HS-5 (cell line): ENCODE measurements around the gene DPP6.
"Not testable (repeated sequence)": the region's sequence is repeated elsewhere in the genome, so short reads cannot be mapped to it uniquely, and the experiment has no call there.

Experiments used
- DNase-seq: peaks from one replicate; pipeline ENCODE4 v3.0.0-alpha.2; 2012; ENCODE audit warnings: low read depth

The DPP6 gene

DNA sequence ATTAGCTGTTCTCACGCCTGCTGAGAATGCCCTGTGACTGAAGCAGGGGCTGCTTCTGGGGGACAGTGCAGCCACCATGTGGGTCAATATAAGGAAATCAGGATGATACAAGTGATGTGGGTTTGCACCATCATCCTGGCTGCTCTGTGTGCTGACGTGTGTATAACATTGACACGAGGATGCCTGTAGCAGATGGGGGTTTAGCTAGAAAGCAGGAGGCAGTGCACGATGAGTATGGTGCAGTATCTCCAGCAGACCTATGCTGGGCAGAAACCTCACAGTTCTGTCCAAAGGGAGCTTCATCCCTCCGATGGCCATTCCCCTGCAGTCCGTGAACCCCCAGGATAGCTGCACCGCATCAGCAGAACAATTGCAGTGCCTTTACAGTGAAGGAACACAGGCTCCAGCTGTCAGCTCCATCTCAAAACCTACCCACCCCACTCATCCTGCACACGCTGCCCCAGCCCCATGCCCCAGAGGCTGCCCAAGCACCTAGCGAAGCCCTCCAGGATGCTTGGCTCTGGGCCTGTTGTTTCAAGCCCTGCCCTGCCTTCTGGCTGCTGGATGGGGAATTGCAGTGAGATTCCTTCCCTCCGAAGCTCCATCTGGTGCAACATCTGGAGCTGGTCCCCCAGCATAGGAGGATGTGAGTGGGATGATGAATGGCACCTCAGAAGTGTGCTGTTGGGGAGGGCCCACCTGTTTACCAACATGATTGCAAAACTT is 96.8 kb downstream of the DPP6 start:
- DNase-seq, result not testable (repeated sequence)

GRCh38 chr7:154150656-154151055 is 98.5 kb downstream of the DPP6 start:
- DNase-seq, result not testable (repeated sequence)

DNA sequence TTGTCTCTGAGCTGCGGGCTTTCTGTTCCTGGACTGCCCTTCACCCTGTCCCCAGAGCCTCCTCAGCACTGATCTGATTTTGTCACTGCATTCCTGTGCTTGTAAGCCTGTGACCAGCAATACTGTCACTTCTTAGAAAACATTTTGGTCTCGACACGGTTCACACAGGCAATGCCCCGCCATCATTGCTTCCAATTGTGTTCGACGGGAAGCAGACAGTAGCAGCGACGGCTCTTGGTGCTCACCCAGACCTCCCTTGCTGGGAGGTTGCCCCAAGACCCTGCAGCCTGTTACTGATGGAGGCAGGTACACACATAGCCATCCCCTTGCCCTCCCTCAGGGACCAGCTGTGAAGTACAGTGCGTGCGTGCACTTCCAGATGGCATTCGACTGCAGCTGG is 99.1 kb downstream of the DPP6 start:
- not testable (repeated sequence) for DNase-seq

DNA sequence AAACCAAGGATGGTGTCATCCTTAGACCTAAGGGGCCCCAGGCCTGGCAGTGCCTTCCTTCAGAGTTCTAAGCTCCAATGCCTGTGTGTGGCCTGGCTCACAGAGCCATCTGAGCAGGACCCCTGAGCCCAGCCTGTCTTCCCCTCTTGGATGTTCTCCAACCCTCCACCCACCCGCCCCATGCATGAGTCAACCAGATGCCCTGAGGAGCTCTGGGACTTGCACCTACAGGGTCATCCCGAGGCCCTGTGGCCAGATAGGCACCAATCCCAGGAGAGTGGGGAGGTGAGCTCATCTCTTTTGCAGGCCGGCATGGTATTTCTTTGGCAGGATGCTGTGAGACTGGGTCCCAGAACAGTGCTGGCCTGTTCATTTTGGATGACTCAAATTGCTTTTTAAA is 103.7 kb downstream of the DPP6 start:
- not testable (repeated sequence) for DNase-seq

DNA sequence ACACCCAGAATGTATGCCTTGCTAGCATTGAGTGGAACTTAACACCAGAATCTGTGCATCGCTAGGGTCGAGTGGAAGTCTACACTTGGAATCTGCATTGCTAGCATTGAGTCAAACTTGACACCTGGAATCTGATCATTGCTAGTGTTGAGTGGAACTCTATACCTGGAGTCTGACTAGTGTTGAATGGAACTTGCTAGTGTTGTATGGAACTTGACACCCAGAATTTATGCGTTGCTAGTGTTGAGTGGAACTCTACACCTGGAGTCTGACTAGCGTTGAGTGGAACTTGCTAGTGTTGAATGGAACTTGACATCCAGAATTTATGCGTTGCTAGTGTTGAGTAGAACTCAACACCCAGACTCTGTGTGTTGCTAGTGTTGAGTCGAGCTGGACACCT is 110.7 kb downstream of the DPP6 start:
- not testable (repeated sequence) for DNase-seq

- not testable (repeated sequence) for DNase-seq
Measured at GRCh38 chr7:154163642-154164041, 111.4 kb downstream of the DPP6 start.

DNA sequence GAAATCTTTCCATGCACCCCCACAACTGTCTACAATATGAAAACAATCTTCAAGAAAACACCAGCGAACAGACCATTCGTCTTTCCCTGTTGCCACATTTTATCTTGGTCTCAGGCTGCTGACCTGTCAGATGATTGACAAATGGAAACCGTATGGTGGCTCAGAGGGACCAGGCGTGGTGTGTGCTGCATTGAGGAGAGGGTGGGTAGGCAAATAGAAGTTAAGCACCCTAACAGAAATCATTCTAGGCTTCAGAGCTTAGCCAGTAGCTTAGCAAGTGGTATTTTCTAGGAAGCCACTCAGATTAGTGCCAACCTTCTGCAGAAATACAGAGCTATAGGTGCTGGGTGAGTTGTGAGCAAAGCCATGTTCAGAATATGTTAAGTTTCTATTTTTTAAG is 114.9 kb downstream of the DPP6 start:
- DNase-seq, result no peak

GRCh38 chr7:154167807-154168206 is 115.6 kb downstream of the DPP6 start:
- no peak for DNase-seq

GRCh38 chr7:154171422-154171821 is 119.2 kb downstream of the DPP6 start:
- no peak for DNase-seq

GRCh38 chr7:154172236-154172635 is 120.0 kb downstream of the DPP6 start:
- DNase-seq, result no peak

DNA sequence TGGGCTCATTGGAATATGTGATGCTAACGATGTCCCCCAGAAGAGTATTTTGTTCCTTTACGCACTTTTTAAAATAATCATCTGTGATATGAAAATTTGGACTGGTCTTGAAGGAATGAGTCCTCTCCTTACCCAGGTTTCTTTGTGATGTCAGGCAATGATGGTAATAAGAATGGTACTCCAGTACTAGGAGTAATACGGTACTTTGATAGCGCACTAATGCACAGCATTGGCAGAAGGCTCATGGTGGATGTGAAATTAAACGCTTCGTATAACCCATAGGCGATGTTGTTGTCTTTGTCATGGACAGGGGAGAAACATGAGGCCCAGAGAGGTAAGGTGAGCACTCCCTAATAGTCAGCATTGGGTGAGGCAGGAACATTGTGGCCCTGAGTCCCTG is 125.4 kb downstream of the DPP6 start:
- DNase-seq, result no peak

DNA sequence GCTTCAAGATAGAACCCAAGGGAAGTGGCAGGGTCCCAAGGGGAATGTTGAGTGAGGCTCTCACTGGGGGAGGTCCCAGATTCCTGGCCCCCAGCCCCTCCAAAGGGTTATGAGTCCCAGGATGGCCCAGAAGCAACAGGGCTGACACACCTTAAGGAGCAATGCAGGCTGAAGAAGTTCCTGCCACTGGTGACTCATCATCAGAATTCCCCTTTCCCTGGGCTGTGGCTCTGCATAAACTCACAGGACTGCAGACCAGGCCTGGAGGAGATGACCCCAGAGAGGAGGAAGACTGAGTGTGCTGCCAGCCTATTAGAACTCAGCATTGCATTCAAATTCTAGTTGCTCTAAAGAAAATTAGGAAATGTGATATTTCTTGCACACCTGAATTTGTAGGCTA is 126.7 kb downstream of the DPP6 start:
- no peak for DNase-seq

- no peak for DNase-seq
Measured at GRCh38 chr7:154183482-154183881, 131.3 kb downstream of the DPP6 start.

DNA sequence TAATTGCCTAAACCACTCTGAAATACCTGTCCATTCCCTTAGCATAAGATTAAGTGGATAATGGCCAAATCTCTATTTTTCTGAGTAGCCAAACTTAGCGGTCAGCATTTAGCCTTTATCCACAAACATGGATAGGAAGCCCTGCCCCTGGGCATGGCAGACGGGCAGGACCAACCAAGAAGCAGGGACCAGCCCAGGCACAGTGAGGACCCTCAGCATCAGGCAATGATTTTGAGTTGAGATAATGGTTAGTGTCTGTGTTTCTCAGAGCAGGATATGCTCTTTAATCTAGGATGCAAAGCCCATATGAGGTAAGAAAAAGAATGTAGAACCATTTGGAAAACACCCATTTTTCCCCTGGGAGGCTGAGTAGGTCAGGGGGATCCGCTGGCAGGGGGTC is 131.7 kb downstream of the DPP6 start:
- no peak for DNase-seq

DNA sequence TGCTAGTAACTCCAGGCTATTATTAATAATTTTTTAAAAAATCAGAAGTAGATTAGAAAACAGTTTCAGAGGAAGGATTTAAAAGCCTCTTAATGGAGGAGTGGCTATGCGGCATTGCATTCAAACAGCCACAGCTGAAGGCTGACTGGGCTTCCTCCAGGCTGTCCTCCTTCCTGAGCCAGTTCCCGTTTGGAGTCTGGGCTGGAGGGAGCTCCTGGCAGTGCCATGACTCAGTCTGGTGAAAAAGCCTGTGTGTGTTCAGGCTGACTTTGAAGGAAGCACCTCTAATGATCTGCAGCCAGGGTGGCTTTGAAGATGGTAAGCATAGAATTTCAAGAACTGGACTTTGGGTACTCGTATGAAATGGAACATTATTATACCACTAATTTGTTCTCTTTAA is 134.6 kb downstream of the DPP6 start:
- DNase-seq, result no peak

- no peak for DNase-seq
Measured at GRCh38 chr7:154188330-154188729, 136.1 kb downstream of the DPP6 start.

DNA sequence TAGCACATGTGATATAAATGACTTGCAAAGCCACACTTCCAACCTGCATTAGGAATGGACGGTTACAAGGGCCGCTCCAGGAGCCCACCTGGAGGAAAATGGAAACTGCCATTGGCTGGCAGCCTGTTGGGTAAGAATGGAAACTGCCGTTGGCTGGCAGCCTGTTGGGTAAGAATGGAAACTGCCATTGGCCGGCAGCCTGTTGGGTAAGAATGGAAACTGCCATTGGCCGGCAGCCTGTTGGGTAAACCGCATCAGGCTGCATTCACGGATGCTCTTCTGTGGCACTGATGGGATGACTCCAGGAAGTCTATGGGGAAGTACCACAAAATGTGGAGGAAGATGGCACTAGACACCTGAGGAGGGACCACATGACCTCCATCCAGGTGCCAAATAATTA is 143.1 kb downstream of the DPP6 start:
- no peak for DNase-seq

DNA sequence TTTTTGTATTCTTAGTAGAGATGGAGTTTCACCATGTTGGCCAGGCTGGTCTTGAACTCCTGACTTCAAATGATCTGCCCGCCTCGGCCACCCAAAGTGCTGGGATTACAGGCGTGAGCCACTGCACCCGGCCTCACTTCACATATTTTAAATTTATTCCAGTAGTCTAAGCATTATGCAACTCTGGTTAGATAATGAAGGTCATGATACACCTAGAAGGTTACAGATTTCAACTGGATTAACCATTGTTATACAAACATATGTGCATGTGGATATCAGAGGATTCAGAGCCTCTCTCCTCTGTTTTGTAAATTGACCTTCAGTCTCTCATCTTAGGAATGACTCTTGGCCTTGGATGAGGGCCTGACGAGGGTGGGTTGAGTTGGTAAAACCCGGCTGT is 146.3 kb downstream of the DPP6 start:
- DNase-seq, result no peak

DNA sequence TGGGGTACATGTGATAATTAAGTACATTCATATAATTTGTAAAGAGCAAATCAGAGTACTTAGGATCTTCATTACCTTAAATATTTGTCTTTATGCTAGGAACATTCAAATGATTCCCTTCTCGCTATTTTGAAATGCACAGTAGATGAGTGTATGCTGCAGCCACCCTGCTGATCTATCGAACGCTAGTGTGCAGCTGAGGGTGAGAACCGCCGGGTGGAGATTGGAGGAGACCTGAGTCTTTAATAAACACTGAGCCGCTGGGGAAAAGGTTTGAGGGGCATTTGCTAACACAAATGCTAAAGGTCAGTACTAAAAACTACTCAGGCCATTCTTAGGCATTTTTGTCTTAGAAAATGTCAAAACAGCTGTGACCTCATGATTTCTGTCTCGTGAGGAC is 148.0 kb downstream of the DPP6 start:
- no peak for DNase-seq

DNA sequence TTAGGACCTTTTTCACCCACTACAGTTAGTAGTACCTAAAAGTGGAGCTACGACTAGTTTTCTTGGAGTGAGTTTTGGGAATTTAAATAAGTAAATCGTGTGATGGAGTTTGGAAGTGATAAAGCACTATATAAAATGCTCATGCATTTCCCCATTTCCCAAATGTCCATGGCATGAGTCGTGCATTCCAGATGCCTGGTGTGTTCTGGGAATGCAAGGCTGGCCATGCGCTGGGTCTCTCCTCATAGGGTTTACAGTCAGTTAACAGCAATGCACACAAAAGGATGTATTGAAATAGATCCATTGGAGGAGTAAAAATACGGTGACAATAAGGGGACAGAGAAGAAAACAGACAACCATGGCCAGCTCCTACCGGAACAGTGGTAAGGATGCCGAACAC is 149.8 kb downstream of the DPP6 start:
- no peak for DNase-seq

DNA sequence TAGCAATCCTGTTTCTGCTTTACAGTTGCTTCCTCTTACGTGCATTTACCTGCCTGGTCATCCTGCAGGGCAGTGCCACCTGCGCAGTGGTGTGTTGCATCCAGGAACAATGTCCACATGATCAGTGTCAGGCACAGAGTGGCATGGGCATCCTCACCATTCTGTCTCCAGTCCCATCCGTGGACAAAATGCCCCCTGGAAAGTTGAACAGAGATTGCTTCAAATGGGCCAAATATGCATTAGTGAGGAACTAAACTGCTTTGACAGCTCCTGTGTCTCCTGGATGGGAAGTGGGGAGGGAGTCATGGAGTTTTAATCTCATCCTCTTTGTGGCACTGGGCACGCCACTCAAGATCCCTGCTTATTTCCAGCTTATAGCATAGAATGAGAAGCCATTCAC is 151.8 kb downstream of the DPP6 start:
- no peak for DNase-seq

DNA sequence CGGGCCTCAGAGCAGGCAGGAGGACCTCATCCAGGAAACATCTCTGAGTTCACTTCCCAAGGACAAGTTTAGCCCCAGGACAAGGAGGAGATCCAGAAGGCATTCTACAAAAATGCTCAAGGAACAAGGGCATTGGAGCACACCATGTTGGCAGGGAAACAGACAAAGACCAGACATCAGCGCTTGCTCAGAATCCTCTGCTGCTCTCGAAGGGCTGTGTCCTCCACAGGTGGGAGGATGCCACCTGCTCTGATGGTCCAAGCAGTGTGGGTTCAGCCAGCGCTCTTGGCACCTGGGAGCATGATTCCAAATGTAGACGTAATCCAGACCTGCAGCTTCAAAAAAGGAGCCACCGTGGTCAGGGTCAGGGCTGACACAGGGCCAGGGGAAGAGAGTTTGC is 160.7 kb downstream of the DPP6 start:
- no peak for DNase-seq

DNA sequence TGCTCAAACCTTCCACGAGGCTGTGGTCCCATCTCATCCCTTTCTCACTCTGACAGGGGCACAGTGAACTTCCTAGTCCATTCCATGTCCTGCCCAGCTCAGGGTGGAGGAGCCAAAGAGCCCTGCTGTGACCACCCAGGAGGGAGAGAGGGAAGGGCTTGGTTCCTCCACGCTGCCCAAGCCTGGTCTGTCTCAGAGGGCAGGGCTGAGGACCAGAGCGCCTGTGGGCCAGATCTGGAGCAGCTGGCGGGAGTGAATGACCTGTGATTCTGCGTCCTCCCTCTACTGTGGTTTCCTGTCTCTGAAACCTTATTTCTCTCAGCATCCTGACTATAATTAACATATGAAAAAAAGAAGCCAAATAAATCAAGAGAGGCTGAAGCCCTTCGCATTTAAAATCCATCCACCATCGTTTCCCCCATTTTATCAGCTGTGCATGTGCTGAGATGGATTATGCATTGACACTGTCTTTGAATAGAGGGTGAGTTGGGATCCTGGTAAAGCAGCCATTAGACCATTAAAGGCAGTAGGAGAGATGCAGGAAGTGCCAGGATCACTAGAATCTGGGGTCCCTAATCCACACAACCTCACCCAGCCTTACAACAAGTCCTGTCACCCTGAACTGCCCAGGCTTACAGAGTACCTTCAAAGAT is 165.6 kb downstream of the DPP6 start:
- DNase-seq, result no peak

- no peak for DNase-seq
Measured at GRCh38 chr7:154231732-154232131, 179.5 kb downstream of the DPP6 start.
